IPS DF 4.7 (cell line): ENCODE results near the gene NTNG1.

Experiments
- DNase-seq: peaks from one replicate; pipeline ENCODE4 v3.0.0-alpha.2; 2013; ENCODE audit warnings: low spot score; ENCODE audit errors: extremely low read depth

The NTNG1 gene

DNA sequence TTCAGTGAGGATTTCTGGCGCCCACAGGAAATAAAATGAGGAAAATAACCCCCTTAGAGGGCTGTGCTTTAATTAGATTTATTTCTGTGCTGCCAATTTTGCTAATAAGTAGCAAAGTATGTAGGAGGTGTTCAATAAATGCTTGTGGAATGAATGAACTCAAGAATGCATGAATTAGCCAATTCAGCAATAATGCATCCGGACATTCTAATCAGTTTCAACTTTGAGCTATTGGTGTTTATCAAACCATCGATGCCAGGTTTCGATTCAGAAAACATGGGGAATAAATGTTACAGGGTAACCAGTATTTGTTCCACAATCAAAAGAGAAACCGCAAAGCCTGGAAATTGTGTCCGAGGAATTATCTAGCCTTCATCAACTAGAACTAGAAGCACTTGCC lies 353.2 kb downstream of the NTNG1 start:
- no peak for DNase-seq

DNA sequence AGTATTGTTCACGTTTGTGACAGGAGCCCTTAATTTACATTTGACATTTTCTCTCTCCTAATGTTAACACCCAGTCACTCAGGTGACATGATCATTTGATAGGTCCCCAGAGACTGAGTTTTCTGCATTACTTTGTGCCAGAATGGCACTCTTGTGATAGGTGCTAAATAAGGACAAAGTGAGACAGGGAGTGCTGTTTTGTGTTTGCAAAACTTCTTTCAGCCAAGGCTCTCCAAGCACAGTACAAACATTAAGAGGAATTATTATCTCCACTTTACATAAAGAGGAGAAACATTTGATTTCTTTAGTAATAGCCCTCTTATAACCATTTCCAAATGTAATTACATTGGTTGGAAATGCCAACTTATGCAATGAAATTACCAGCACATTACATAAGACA lies 355.2 kb downstream of the NTNG1 start:
- DNase-seq = no peak

- no peak for DNase-seq
These were observed 358.4 kb downstream of the NTNG1 start for GRCh38 chr1:107499139-107499744.

DNA sequence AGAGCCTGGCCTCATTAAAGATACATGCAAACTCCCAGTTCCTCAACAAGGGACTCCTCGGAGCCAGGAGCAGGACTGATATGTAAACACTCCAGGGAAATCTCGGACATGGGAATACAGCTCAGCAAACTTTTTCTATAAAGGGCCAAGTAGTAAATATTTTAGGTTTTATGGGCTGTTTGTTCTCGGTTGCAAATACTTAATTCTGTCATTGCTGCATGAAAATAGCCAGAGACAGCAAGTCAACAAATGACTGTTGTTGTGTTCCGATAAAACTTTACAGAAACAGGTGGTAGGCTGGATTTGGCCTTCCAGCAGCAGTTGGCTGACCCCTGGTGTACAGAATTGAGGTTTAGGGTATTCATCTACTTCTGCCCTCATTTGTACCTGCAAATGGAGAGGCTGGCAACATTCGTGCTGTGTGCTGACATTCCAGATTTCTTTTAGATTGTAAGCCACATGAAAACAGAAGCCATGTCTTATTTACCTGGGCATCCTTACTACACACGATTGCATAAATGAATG lies 360.3 kb downstream of the NTNG1 start:
- DNase-seq = no peak

DNA sequence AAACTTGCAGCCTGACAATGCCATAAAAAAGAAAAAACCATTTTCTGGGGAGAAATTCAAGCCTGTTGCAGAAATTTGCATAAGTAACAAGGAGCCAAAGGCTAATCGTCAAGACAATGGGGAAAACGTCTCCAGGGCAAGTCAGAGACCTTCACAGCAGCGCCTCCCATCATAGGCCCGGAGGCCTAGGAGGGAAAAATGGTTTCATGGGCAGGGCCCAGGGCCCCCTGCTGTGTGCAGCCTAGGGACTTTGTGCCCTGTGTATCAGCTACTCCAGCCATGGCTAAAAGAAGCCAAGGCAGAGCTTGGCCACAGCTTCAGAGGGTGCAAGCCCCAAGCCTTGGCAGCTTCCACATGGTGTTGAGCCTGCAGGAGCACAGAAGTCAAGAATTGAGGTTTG lies 369.5 kb downstream of the NTNG1 start:
- no peak for DNase-seq

GRCh38 chr1:107512836-107513235 lies 372.0 kb downstream of the NTNG1 start:
- no peak for DNase-seq

DNA sequence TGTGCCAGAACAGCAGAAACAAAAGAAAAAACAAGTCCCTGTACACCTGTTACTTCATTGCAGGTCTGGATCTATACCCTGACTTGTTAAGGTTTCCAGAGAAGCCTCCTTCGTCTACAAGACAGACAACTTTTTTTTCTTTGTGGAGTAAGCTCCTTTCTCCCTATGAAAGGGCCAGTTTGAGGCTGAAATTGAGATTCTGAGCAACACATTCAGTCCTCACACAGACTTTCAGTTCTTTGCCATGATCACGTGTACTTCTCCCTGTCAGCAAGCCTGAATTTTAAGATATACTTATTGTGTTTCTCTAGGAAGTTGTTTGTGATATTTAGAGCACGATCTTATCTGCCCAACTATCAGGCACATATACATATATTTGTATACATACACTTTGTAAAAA lies 374.0 kb downstream of the NTNG1 start:
- no peak for DNase-seq

- no peak for DNase-seq
These were observed 374.9 kb downstream of the NTNG1 start for GRCh38 chr1:107515702-107516101.

DNA sequence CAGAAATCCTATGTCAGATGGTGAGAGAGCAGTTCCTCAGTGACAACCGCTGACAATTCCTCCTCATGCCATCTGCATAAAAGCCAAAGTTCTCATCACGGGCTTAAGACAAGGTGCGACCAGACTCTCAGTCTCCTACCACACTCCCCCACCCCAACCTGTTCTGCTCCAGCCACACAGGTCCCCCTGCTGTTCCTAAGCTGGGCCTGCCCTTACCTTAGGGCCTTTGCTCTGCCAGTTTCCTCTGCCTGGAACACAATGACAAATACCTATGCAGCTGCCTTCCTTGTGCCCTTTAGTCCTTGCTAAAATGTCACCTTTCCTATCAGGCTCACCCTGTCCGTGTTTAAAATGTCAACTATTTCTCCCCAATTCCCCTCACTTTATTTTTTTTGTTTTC lies 382.2 kb downstream of the NTNG1 start:
- no peak for DNase-seq

GRCh38 chr1:107523736-107524135 lies 382.9 kb downstream of the NTNG1 start:
- no peak for DNase-seq

GRCh38 chr1:107524301-107524700 lies 383.5 kb downstream of the NTNG1 start:
- no peak for DNase-seq

DNA sequence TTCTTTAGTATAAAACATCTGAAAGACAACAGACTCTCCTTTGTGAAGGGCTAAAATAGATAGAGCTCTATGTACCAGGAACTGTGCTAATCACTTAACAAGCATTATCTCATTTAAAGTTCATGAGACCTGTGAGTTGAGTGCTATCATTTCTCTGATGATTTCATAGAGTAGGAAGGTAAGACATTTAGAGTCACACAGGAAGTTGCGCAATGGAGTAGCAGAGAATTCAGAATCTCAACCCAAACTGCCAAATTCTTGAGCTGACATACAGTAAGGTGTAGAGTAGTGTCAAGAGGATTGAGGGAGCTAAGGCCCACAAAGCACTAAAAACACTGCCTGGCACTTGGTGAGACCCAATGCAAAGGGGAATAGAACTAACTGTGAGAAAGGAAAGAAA lies 384.3 kb downstream of the NTNG1 start:
- DNase-seq = no peak

- DNase-seq = no peak
These were observed 385.1 kb downstream of the NTNG1 start for GRCh38 chr1:107525961-107526360.

- DNase-seq = no peak
These were observed 385.8 kb downstream of the NTNG1 start for GRCh38 chr1:107526524-107527198.

- no peak for DNase-seq
These were observed 388.8 kb downstream of the NTNG1 start for GRCh38 chr1:107529511-107530149.

DNA sequence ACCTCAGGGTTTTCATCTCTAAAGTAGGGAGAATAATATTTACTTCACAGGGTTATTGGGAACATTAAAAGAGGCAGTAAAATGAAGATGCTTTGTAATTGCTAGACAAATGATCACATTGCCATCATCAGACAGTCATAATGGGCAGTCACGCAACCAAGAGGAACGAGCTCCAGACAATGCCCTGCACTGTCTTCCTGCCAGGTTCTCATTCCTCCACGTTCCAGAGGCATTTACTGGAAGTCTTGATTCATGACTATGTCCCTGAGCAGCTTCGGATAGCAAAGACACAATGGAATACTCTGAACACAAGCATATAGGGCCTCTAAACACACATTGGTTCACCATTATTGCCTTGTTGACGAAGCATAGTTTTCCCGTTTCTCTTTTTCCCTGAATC lies 389.7 kb downstream of the NTNG1 start:
- no peak for DNase-seq

GRCh38 chr1:107531065-107531908 lies 390.4 kb downstream of the NTNG1 start:
- no peak for DNase-seq

- DNase-seq = no peak
These were observed 391.5 kb downstream of the NTNG1 start for GRCh38 chr1:107532318-107532717.
